ENCODE results near the gene PHF19.

- TF ChIP-seq POLR2A (IDR thresholded peaks at IDR 0.05) (no peak), CTCF (IDR thresholded peaks at IDR 0.05) (no peak), EP300 (IDR thresholded peaks at IDR 0.05) (no peak)
These were observed 27.3 kb upstream of the PHF19 start for GRCh38 chr9:120904061-120904977.
